Measurements from ENCODE around the gene VSNL1.

Gene VSNL1

DNA sequence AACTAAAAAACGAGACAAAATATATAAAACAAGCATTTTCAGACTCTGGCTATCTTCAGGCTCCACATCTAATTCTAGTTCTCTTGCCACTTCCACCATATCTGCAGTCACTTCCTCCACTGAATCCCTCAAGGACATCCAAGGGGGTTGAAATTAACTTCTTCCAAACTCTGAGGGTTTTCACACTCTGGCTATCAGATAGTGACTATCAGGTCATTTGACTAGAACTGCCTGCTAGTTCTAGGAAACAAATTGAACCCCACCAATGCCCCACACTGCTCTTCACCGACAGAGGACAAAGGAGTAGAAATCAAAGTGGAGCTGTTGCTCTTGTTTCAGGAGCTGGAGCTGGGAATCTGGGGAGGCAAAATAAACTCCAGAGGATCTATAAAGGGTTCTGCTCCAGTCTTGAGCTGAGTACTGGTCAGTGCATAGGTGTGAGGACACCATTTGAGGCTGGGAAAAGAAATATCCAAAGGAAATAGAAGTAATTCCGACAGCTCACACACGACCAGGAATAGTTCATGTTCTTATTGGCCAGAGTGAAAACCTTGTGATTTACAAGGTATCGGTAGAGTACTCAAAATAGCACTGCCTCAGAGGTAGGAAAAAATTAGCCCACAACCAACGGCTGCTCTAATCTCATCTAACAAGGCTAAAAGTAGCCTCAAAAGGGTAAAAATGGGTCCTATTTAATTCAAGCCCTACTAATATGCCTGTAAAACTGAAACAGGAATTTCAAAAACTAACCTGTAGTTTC, 141.8 kb downstream of the VSNL1 start:
- no peak for TF ChIP-seq EZH2 (IDR thresholded peaks at IDR 0.05; ENCODE audit: borderline replicate concordance, low read length)
- TF ChIP-seq, protein P1, sequence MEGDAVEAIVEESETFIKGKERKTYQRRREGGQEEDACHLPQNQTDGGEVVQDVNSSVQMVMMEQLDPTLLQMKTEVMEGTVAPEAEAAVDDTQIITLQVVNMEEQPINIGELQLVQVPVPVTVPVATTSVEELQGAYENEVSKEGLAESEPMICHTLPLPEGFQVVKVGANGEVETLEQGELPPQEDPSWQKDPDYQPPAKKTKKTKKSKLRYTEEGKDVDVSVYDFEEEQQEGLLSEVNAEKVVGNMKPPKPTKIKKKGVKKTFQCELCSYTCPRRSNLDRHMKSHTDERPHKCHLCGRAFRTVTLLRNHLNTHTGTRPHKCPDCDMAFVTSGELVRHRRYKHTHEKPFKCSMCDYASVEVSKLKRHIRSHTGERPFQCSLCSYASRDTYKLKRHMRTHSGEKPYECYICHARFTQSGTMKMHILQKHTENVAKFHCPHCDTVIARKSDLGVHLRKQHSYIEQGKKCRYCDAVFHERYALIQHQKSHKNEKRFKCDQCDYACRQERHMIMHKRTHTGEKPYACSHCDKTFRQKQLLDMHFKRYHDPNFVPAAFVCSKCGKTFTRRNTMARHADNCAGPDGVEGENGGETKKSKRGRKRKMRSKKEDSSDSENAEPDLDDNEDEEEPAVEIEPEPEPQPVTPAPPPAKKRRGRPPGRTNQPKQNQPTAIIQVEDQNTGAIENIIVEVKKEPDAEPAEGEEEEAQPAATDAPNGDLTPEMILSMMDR (IDR thresholded peaks at IDR 0.05; ENCODE audit: low read length), result no peak
- H3K4me2 ChIP-seq (ENCODE audit: low read length), result no peak overlapping the region
- no peaks in the 10 kb centered on the region for H3K9me2 ChIP-seq (ENCODE audit: low read depth, low read length)
- no peaks in the 10 kb centered on the region for H3K9me3 ChIP-seq (ENCODE audit: low read length)
- no peaks in the 10 kb centered on the region for H3K4me1 ChIP-seq (ENCODE audit: insufficient read depth, low read length, severe bottlenecking)
- H2AFZ ChIP-seq (ENCODE audit: low read length), result no peak overlapping the region
- H3K79me2 ChIP-seq (ENCODE audit: insufficient read depth, low read length), result no peaks in the 10 kb centered on the region
- no peaks in the 10 kb centered on the region for H3K27me3 ChIP-seq (ENCODE audit: insufficient read depth, low read length)
- H3F3A ChIP-seq (ENCODE audit: insufficient read depth, low read length), result no peaks in the 10 kb centered on the region
- H3K4me3 ChIP-seq (ENCODE audit: low read depth, low read length, poor library complexity, severe bottlenecking), result no peak overlapping the region
- no peak overlapping the region for H3K9ac ChIP-seq (ENCODE audit: low read length)
- H4K20me1 ChIP-seq (ENCODE audit: insufficient read depth, low read length), result no peaks in the 10 kb centered on the region
- no peak overlapping the region for H3K27ac ChIP-seq (ENCODE audit: low read depth, low read length, poor library complexity, severe bottlenecking)
- peaks cover 69% of the 10 kb centered on the region for H3K36me3 ChIP-seq (ENCODE audit: insufficient read depth, low read length)

DNA sequence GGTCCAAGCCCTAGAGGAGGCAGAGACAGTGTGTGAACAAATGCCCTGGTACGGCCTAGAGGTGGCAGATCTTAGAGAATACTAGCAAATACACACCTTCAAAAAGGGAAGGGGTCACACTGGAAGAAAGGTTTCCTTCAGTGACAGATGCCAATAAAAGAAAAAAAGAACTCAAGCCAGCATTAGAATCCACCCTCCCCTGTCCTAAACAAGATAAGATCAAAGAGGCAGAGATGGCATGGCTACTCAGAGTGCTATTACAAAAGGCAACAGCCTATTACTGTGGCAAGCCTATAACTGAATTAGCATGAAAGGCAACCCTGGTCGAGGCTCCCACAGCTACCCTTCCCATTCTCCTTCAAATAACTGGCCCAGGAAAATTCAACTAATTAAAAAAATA, 143.5 kb downstream of the VSNL1 start:
- no peaks in the 10 kb centered on the region for H3K79me2 ChIP-seq (ENCODE audit: insufficient read depth, low read length)
- H2AFZ ChIP-seq (ENCODE audit: low read length), result no peak overlapping the region
- no peaks in the 10 kb centered on the region for H3K4me1 ChIP-seq (ENCODE audit: insufficient read depth, low read length, severe bottlenecking)
- H3K9me3 ChIP-seq (ENCODE audit: low read length), result no peaks in the 10 kb centered on the region
- H3F3A ChIP-seq (ENCODE audit: insufficient read depth, low read length), result no peaks in the 10 kb centered on the region
- H3K4me2 ChIP-seq (ENCODE audit: low read length), result no peak overlapping the region
- TF ChIP-seq, protein P1 (IDR thresholded peaks at IDR 0.05; ENCODE audit: low read length), result no peak
- no peak for TF ChIP-seq EZH2 (IDR thresholded peaks at IDR 0.05; ENCODE audit: borderline replicate concordance, low read length)
- H3K9ac ChIP-seq (ENCODE audit: low read length), result no peak overlapping the region
- peaks cover 70% of the 10 kb centered on the region for H3K36me3 ChIP-seq (ENCODE audit: insufficient read depth, low read length)
- H3K9me2 ChIP-seq (ENCODE audit: low read depth, low read length), result no peaks in the 10 kb centered on the region
- no peaks in the 10 kb centered on the region for H4K20me1 ChIP-seq (ENCODE audit: insufficient read depth, low read length)
- no peaks in the 10 kb centered on the region for H3K27me3 ChIP-seq (ENCODE audit: insufficient read depth, low read length)
- no peak overlapping the region for H3K4me3 ChIP-seq (ENCODE audit: low read depth, low read length, poor library complexity, severe bottlenecking)
- H3K27ac ChIP-seq (ENCODE audit: low read depth, low read length, poor library complexity, severe bottlenecking), result no peak overlapping the region

DNA sequence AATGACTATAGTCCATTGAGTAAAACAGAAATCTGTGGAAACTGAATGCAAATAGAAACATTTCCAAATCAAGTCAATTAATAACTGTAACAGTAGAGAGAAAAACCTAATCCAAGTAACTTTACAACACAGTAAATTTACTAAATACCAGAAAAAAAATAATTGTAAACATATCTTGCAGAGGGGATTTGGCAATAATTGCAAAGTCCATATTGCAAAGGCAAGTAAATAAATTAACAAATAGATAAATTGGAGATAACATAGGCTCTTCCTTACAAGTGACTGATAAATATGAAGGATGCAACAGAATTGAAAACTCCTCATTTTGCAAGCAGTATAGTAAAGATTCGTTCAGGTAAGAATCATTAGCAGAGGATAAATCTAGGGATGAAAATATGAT, 148.1 kb downstream of the VSNL1 start:
- H3K9ac ChIP-seq (ENCODE audit: low read length), result no peak overlapping the region
- H3K9me2 ChIP-seq (ENCODE audit: low read depth, low read length), result no peaks in the 10 kb centered on the region
- H3K36me3 ChIP-seq (ENCODE audit: insufficient read depth, low read length), result peaks cover 60% of the 10 kb centered on the region
- H4K20me1 ChIP-seq (ENCODE audit: insufficient read depth, low read length), result no peaks in the 10 kb centered on the region
- H3K4me3 ChIP-seq (ENCODE audit: low read depth, low read length, poor library complexity, severe bottlenecking), result no peak overlapping the region
- H2AFZ ChIP-seq (ENCODE audit: low read length), result no peak overlapping the region
- no peaks in the 10 kb centered on the region for H3K4me1 ChIP-seq (ENCODE audit: insufficient read depth, low read length, severe bottlenecking)
- H3K27ac ChIP-seq (ENCODE audit: low read depth, low read length, poor library complexity, severe bottlenecking), result no peak overlapping the region
- H3K79me2 ChIP-seq (ENCODE audit: insufficient read depth, low read length), result no peaks in the 10 kb centered on the region
- no peaks in the 10 kb centered on the region for H3K9me3 ChIP-seq (ENCODE audit: low read length)
- no peaks in the 10 kb centered on the region for H3K27me3 ChIP-seq (ENCODE audit: insufficient read depth, low read length)
- H3K4me2 ChIP-seq (ENCODE audit: low read length), result no peak overlapping the region
- no peak for TF ChIP-seq EZH2 (IDR thresholded peaks at IDR 0.05; ENCODE audit: borderline replicate concordance, low read length)
- TF ChIP-seq, protein P1 (IDR thresholded peaks at IDR 0.05; ENCODE audit: low read length), result no peak
- H3F3A ChIP-seq (ENCODE audit: insufficient read depth, low read length), result no peaks in the 10 kb centered on the region
